GM10248 (cell line): Measurements from ENCODE around the gene RPRD1B.

ENCODE experiments used
- CTCF ChIA-PET: fragments of 300-600 bp; sonication (Branson Sonifier 250); formaldehyde crosslinking; extraction: SDS; loops from one replicate; lab custom pipeline; 2021; ENCODE audit warnings: antibody characterized with exemption; lab: Yijun Ruan, JAX
- POLR2A ChIA-PET: fragments of 350-650 bp; sonication (Branson Sonifier 250); formaldehyde crosslinking; extraction: SDS; loops from one replicate; lab custom pipeline; 2020; ENCODE audit warnings: antibody characterized with exemption; lab: Yijun Ruan, JAX
- DNase-seq: peaks from one replicate; pipeline ENCODE4 v3.0.0; 2012; ENCODE audit errors: extremely low spot score
- TF ChIP-seq, protein P1 (sequence below): IDR thresholded peaks from 2 replicates; pipeline ENCODE4 v1.5.1; 2012; ENCODE audit warnings: mild to moderate bottlenecking, low read depth; ENCODE audit errors: extremely low read depth, missing control alignments, control extremely low read depth

Gene RPRD1B

DNA sequence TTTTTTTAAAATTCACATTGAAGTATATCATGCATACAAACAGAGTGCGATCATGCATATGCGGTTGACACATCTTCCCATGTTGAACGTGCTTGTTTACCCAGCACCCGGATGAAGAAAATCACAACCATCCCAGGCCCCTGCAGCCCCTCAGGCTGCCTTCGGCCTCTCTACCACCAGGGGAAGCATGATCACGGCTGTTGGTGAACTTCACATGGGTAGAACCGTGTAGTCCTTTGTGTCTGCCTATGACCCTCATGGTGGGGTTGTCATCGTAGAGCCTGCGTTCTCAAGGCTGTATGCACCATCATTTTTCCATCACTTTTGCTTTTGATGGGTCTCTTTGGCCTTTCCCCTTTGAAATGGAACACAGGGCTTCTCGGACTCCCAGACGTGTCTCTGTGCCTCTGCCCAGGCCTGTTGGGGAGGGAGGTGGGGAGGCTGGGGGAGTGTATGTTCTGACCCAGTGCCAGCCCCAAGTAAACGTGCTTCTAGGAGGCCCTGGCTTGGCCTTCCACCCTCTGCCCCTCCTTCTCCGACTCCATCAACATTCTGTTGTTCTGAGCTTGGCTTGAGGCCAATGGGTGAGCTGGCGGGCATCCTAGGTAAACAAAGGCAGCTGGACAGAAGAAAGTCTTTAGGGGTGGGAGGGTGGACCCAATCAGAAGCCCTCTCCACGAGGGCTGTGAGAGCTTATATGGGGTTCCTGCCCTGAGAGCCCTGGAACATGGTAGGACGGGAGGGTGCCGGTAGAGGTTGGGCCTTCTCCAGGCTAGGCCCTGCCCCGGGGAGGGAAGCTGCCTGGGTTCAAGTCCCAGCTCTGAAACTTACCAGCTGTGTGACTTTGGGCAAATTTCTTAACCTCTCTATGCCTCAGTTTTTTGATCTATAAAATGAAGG lies 91.9 kb downstream of the RPRD1B start:
- ChIA-PET CTCF (interaction anchor here (1.0 kb wide), 1 partner anchor 52 kb away, joined by 4 read pairs; no protein-coding TSS in a partner anchor), POLR2A (no interaction called here)
- TF ChIP-seq, protein P1, sequence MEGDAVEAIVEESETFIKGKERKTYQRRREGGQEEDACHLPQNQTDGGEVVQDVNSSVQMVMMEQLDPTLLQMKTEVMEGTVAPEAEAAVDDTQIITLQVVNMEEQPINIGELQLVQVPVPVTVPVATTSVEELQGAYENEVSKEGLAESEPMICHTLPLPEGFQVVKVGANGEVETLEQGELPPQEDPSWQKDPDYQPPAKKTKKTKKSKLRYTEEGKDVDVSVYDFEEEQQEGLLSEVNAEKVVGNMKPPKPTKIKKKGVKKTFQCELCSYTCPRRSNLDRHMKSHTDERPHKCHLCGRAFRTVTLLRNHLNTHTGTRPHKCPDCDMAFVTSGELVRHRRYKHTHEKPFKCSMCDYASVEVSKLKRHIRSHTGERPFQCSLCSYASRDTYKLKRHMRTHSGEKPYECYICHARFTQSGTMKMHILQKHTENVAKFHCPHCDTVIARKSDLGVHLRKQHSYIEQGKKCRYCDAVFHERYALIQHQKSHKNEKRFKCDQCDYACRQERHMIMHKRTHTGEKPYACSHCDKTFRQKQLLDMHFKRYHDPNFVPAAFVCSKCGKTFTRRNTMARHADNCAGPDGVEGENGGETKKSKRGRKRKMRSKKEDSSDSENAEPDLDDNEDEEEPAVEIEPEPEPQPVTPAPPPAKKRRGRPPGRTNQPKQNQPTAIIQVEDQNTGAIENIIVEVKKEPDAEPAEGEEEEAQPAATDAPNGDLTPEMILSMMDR: no peak
- DNase-seq: no peak

DNA sequence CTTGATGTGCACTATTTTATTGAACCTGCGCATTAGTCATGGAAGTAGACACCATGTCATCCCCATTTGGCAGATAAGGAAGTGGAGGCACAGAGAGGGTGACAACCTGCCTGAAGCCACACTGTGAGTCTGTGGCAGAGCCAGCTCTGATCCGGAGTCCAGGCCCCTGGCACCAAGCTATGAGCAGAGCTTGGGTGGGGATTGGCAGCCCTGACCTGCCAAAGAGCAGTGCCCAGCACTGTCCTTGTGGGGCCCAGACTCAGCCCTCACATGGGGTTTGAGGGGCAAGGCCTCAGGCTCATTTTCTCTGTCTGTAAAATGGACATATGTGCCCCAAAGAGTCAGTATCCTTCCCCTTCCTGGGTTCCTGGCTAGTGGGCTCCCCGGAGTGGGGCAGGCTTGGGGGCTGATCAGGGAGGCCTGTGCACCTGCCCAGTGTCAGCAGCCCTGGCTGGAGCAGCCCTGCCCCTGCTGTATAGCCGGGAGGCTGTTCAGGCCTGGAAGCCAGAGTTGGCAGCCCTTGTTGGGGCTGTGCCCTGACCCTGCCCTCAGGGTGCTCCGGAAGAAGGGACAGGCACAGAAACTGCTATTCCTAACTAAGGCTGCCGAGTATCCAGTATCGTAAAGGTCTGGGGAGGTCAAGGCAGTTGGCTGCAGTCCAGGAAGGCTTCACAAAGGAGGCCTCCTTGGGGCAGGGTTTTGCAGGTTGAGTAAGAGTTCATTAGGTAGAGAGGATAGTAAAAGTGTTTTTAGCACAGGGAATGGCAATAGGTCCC lies 92.8 kb downstream of the RPRD1B start:
- ChIA-PET POLR2A (interaction anchor here (0.6 kb wide), 1 partner anchor 294 kb away, joined by 4 read pairs; no protein-coding TSS in a partner anchor), CTCF (interaction anchor here (1.0 kb wide), 1 partner anchor 53 kb away, joined by 4 read pairs; no protein-coding TSS in a partner anchor)
- DNase-seq: no peak
- TF ChIP-seq, protein P1: no peak

DNA sequence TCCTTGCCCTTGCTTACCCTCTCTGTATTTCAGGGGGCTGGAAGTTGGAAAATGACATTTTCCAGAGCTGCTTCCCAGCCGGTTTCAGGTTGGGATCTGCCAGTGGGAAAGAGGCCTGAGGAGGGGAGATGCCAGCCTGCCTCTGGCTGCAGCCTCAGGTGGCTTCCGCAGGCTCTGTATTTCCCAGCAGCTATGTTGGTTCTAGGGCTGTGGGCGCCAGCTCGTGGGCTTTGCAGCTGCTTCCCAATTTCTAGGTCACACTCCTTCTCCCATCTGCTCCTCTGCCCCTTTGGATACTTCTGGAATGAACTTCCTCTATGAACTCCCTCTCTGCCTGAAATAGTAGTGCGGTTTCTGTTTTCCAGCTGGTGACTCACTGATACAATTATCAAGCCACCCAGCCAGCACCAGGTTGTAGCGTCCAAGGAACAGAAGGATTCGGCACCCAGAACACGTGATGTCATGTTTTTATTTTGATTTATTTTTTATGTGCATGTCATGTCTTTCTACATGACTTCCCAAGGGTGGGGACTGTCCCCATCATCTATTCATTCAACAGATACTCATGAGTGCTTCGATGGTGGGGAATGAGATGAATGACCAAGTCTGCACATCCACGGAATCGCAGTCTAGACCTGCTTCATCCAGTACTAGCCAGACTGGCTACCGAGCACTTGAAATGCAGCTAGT lies 93.5 kb downstream of the RPRD1B start:
- TF ChIP-seq, protein P1: no peak
- DNase-seq: no peak
- ChIA-PET POLR2A (no interaction called here), CTCF (no interaction called here)

DNA sequence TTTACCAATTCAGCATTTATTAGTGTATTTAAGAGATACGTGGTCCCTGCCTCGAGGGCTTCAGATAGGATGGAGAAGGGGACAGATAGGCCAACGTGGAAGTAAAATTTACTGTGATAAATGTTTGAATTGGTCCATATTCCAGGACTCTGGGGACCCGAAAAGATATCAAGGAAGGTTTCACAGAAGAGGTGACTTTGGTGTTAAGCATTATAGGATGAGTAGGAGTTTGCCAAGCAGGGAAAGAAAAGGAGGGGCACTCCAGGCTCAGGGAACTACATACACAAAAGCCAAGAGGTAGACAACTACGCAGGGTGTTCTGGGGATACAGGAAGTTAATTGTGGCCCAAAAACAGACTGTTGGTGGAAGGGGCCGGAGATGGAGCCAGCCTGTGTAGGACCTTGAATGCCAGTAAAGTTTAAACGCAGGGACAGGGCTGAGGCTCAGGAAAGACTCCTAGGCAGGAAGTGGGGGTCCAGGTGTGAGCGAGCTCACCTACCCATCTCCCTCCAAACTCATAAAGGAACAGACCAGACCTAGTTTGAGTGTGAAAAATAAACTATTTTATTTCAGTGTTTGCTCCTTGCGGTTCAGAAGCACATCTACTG lies 94.5 kb downstream of the RPRD1B start:
- CTCF ChIA-PET: interaction anchor here (1.4 kb wide), 1 partner anchor 54 kb away, joined by 4 read pairs; no protein-coding TSS in a partner anchor
- no peak for DNase-seq
- POLR2A ChIA-PET: no interaction called here
- TF ChIP-seq, protein P1: no peak

DNA sequence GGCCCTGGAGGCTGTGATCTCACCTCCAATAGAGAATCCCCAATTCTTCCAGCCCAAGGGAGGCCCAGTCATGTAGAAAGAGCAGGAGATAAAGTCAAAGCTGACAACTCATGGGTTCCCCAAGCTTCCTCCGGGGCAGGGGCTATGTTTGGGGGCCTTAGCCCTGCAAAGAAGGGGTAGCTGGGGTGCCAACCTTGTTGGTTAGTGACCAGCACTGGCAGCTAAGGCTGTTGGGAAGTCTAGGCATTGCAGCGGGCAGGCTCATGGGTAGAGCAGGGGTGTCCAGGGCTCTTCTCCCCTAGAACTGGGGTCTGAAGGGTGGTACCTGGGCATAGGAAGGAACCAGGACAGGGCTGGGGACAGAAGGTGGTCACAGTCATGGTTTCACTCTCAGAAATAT lies 95.1 kb downstream of the RPRD1B start:
- TF ChIP-seq, protein P1: no peak
- ChIA-PET POLR2A (no interaction called here), CTCF (interaction anchor here (1.4 kb wide), 1 partner anchor 55 kb away, joined by 4 read pairs; no protein-coding TSS in a partner anchor)
- no peak for DNase-seq
